IgD-negative memory B cell (primary cell): ENCODE data around the gene PRM1. TPM values are rescaled to one million over a fixed set of nuclear protein-coding genes. Genes with fewer than 3 reads are reported as not detected.
A peak's percentile ranks its signal among the peaks of the same experiment; 100 is the strongest.

Experiments
- H3K27ac Mint-ChIP-seq, 3 donors: one replicate each; pipeline ENCODE4 v1.8.0; 2020 to 2022; ENCODE audit warnings: mild to moderate bottlenecking in 3 of 3, mixed read lengths in 3 of 3, moderate library complexity in 1 of 3
- H3K27me3 Mint-ChIP-seq: one replicate; pipeline ENCODE4 v1.8.0; 2021; ENCODE audit warnings: mixed read lengths
- H3K36me3 Mint-ChIP-seq: one replicate; pipeline ENCODE4 v1.8.0; 2020; ENCODE audit warnings: mild to moderate bottlenecking, mixed read lengths
- H3K4me1 Mint-ChIP-seq, 3 donors: one replicate each; pipeline ENCODE4 v1.8.0; 2020 to 2022; ENCODE audit warnings: mixed read lengths in 3 of 3, mild to moderate bottlenecking in 1 of 3
- H3K4me3 Mint-ChIP-seq, 4 donors: one replicate each; pipeline ENCODE4 v1.8.0; 2020 to 2022; ENCODE audit warnings: mild to moderate bottlenecking in 4 of 4, mixed read lengths in 4 of 4, moderate library complexity in 3 of 4
- H3K9me3 Mint-ChIP-seq, 3 donors: one replicate each; pipeline ENCODE4 v1.8.0; 2020 to 2021; ENCODE audit warnings: mixed read lengths in 3 of 3, mild to moderate bottlenecking in 1 of 3
- polyA plus RNA-seq: library from polyadenylated mRNA; unstranded; fragments of 300-500 nt; fragmentation: Illumina TruSeq; gene quantifications from one replicate; pipeline ENCODE4 v1.2.3, GENCODE V29; 2021

Gene PRM1
- polyA plus RNA-seq, 1 donor from 2014 or later = not detected

DNA sequence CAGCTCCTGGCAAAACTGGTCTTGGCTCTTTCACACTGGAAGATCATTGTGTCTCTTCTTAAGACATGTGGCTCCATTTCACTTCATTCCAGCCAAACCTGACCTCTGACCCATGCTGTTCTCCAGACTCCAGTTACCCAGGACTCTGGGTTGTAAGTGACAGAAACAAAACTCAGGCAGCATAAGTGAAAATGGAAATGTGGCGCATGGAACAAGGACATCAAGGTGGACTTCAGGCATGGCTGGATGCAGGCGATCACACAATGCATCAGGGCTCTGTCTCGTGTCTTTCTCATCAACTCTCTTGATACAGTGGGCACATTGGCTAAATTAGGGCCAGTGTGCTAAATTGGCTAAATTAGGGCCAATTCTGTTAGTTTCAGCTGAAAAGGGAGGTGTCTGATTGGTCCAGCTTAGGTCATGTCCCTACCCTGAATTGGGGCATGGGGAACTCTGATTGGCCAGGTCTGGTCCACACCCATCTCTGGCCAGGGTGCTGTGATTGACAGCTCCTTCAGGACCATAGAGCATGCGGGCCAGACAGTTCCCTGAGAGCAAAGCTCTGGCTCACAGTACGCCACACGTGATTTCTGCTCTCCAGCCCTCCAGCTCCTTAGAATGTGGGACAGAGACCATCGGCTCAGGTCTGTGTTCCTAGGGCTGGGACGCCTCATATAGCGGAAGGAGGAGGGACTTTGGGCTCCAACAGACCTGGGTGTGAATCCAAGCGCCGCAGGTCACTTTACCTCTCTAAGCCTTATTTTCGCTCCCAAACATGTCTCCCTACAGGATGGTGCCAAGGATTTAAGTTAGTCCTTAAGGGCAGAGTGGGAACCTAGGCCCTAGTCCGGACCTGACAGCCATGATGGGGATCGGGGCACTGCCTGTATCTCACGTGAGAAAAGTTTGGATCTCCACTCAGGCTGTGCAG is 42.6 kb downstream of the PRM1 start:
- no peak overlapping the region for H3K4me3 Mint-ChIP-seq
- H3K9me3 Mint-ChIP-seq = no peaks in the 10 kb centered on the region
- H3K27ac Mint-ChIP-seq = no peak overlapping the region
- H3K36me3 Mint-ChIP-seq = no peaks in the 10 kb centered on the region
- H3K27me3 Mint-ChIP-seq = no peaks in the 10 kb centered on the region
- H3K4me1 Mint-ChIP-seq = peaks cover 0 to 4% (median 0%) of the 10 kb centered on the region in 3 donors

DNA sequence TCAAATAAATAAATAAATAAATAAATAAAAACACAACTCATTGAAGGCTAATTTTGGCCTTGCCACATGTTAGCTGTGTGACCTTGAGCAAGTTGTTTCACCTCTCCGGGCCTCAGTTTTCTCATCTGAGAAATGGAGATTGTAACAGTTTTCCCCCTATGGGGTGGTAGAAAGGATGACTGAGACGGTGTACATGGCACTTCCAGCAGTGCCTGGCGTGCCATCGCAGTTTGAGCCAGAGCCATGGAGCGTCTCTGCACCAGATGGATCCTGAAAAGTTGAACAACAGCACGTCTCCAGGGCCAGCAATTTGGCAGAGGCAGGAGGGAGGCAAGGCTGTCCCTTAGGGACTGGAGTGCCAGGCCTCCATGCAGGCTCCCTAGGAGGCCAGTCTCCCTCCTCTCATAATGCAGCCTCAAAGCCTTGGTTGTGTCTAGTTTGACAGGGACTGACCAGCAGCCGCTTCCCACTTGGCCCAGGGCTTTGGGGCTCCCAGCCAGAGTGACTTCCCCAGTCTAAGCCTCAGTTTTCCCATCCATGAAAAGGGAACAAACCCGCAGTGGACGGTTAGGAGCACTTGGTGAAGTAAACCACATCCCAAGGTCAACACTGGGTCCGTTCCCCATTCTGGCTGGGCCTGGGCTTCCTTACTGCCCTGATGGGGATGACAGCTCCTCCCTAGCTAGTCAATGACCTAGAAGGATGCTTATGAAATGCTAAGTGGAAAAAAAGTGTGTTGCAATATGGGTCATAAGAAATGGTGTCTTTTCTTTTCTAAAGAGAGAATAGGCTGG is 44.5 kb downstream of the PRM1 start:
- H3K4me1 Mint-ChIP-seq = peaks cover 5 to 12% (median 6%) of the 10 kb centered on the region in 3 donors
- no peaks in the 10 kb centered on the region for H3K9me3 Mint-ChIP-seq
- no peak overlapping the region for H3K27ac Mint-ChIP-seq
- H3K4me3 Mint-ChIP-seq = no peak overlapping the region
- no peaks in the 10 kb centered on the region for H3K27me3 Mint-ChIP-seq
- no peaks in the 10 kb centered on the region for H3K36me3 Mint-ChIP-seq

DNA sequence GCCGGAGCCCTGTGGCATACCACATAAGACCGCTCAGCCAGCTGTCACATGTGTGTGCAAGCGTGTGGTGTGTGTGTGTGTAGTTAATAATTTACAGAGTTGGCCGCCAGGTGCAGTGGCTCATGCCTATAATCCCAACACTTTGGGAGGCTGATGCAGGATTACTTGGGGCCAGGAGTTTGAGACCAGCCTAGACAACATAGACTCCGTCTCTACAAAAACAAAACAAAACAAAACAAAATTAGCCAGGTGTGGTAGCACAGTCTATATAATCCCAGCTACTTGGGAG is 45.5 kb downstream of the PRM1 start:
- Mint-ChIP-seq H3K27ac (no peak overlapping the region), H3K9me3 (no peaks in the 10 kb centered on the region), H3K36me3 (no peaks in the 10 kb centered on the region), H3K4me3 (no peak overlapping the region), H3K4me1 (peaks cover 5 to 14% (median 6%) of the 10 kb centered on the region in 3 donors), H3K27me3 (no peaks in the 10 kb centered on the region)

DNA sequence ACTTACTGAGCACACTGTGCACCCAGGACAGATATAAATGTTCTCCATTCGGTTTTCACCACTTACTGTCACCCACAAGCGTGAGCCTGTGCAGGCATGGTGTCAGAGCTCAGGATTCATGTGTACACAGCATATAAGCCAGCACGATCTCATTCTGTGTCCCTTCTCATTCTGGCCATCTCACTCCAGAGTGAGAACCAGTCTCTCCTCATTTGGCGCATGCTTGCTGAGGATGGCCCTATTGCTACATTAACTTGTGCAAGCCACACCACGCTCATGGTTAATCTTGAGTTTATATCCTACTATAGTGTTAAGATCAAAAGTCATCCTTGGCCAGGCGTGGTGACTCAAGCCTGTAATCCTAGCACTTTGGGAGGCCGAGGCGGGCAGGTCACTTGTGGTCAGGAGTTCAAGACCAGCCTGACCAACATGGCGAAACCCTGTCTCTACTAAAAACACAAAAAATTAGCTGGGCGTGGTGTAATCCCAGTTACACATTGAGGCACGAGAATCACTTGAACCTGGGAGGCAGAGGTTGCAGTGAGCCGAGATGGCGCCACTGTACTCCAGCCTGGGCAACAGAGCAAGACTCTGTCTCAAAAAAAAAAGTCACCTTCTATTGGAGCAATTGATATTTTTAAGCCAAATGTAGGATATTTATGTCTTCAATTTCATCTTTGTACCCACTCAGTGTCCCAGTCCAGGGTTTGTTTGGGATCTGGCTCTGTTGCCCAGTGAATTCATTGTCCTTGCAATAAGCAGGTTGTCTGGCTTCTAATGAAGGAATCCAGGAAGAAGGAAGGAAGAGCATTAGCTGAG is 46.0 kb downstream of the PRM1 start:
- no peaks in the 10 kb centered on the region for H3K27me3 Mint-ChIP-seq
- peaks cover 5 to 14% (median 6%) of the 10 kb centered on the region in 3 donors for H3K4me1 Mint-ChIP-seq
- H3K4me3 Mint-ChIP-seq = peak overlapping the region in 1 of 4 donors; percentile 6
- no peaks in the 10 kb centered on the region for H3K36me3 Mint-ChIP-seq
- no peaks in the 10 kb centered on the region for H3K9me3 Mint-ChIP-seq
- no peak overlapping the region for H3K27ac Mint-ChIP-seq

DNA sequence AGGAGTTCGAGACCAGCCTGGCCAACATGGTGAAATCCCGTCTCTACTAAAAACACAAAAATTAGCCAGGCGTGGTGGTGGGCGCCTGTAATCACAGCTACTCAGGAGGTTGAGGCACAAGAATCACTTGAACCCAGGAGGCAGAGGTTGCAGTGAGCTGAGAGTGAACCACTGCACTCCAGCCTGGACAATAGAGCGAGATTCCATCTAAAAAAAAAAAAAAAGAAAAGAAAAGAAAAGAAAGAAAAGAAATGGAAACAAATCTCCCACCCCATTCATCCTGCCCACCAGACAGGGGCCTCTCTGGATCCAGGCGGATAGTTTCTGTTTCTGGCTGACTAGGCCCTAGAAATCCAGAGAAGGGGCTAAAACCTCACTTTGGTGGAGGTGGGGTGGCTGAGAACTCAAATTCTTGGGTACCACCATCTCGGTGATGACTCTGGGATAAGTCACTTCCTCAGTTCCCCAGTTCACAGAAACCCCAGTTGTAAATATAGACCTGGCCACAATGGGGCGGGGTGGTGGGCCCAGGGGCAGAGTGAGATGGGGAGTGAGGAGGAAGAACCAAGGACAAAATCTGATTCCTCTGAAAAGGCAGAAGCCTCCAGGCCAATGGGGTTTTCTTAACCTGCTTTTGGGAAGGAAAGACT is 47.3 kb downstream of the PRM1 start:
- Mint-ChIP-seq H3K36me3 (no peaks in the 10 kb centered on the region), H3K27me3 (no peaks in the 10 kb centered on the region), H3K9me3 (no peaks in the 10 kb centered on the region), H3K4me3 (peak overlapping the region in 3 of 4 donors; percentile 13 to 86 (median 33)), H3K27ac (peak overlapping the region in 1 of 3 donors; percentile 80), H3K4me1 (peaks cover 6 to 14% (median 7%) of the 10 kb centered on the region in 3 donors)

DNA sequence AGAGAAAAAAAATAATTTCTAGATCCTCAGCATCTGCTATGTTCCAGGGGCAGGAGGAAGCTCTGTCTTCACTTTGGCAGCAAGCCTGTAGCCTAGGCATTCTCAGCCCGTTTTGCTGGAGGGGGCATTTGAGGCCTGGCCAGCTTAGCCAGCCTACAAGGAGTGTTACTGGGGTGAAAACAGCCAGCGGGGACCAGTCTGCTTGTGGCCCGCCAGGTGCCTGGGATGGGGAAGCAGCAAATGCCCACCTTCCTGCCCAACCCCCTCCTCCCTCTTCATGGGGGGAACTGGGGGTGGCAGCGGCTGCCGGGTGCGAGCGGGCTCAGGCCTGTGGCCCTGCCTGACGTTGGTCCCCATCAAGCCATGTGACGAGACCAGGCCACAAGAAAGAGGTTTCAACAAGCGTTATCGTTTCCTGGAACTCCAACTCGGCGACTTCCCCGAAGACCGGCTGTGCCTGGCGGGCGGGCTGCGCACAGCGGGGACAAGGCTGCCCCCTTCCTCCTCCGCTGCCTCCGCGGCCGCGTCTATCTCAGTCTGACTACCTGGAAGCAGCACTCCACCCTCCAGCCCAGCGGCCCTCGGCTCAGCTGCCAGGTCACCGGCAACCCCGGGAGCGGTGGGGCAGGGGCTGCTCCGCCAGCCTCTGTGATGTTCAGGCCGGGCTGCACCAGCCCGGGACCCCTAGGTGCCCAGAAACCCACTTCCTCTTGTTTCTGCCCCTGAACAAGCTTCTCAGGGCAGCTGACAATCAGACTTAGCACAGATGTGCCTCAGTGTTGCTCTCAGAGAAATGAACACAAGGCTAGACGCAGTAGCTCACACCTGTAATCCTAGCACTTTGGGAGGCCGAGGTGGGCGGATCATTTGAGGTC is 48.0 kb downstream of the PRM1 start:
- Mint-ChIP-seq H3K36me3 (no peaks in the 10 kb centered on the region), H3K27ac (peak overlapping the region in 1 of 3 donors; percentile 80), H3K4me3 (peak overlapping the region; percentile 45 to 86 (median 66)), H3K27me3 (no peaks in the 10 kb centered on the region), H3K9me3 (no peaks in the 10 kb centered on the region), H3K4me1 (peaks cover 6 to 14% (median 12%) of the 10 kb centered on the region in 3 donors)

DNA sequence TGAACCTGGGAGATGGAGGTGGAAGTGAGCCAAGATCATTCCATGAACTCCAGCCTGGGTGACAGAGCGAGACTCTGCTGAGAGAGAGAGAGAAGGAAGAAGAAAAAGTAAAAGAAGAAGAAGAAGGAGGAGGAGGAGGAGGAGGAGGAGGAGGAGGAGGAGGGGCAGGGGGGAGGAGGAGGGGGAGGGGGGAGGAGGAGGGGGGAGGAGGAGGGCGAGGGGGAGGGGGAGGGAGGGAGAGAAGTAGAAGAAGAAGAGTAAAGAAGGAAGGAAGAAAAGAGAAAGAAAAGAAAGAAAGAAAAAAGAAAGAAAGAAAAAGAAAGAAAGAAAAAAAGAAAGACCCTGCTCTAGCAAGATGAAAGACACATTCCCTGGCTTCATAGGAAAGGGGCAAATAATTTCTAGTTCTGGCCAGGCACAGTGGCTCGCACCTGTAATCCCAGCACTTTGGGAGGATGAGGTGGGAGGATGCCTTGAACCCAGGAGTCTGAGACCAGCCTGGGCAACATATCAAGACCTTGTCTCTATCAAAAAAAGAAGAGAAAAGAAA is 48.8 kb downstream of the PRM1 start:
- Mint-ChIP-seq H3K36me3 (no peaks in the 10 kb centered on the region), H3K4me1 (peaks cover 6 to 14% (median 12%) of the 10 kb centered on the region in 3 donors), H3K9me3 (no peaks in the 10 kb centered on the region), H3K27me3 (no peaks in the 10 kb centered on the region), H3K27ac (peak overlapping the region in 1 of 3 donors; percentile 80), H3K4me3 (peak overlapping the region; percentile 45 to 86 (median 66))

DNA sequence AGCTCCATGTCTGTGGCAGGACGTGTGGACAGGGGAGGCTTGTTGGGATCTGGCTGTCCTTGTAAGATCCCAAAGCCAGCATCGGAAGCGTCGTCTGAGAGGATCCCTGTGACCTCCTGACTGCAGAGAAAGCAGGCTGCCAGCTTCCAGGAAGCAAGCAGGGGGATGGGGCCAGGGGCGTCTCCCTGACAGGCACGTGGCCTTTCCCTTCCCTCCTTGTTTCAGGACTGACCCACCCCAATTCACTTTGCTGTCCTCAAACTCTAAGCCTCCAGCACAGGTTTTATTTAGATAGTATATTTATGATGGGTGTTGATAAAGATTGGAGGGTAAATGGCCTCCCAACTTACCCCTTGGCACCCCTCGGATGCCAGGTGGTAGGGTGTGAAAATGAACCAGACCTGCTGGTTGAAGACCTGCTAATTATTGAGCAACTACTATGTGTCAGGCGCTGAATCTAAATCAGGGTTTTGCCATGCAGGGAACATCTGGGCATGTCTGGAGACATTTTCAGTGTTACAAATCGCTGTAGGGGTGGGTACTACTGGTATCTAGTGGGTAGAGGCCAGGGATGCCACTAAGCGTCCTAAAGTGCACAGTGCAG is 49.7 kb downstream of the PRM1 start:
- peak overlapping the region in 2 of 4 donors; percentile 8 to 29 for H3K4me3 Mint-ChIP-seq
- H3K4me1 Mint-ChIP-seq = peaks cover 6 to 14% (median 12%) of the 10 kb centered on the region in 3 donors
- H3K36me3 Mint-ChIP-seq = no peaks in the 10 kb centered on the region
- no peaks in the 10 kb centered on the region for H3K27me3 Mint-ChIP-seq
- H3K9me3 Mint-ChIP-seq = no peaks in the 10 kb centered on the region
- H3K27ac Mint-ChIP-seq = peak overlapping the region in 2 of 3 donors; percentile 63 to 67

Other genes with a start within 250 kb of the PRM1 start
- gene SOCS1, start 25.1 kb downstream of the PRM1 start, polyA plus RNA-seq = 39.1 TPM
- not detected for gene TNP2, start 12.0 kb downstream of the PRM1 start, polyA plus RNA-seq
- gene PRM3, start 7.7 kb downstream of the PRM1 start, polyA plus RNA-seq = not detected
- not detected for gene PRM2, start 4.8 kb downstream of the PRM1 start, polyA plus RNA-seq
- gene RMI2, start 64.1 kb upstream of the PRM1 start, polyA plus RNA-seq = 13.8 TPM